Measurements from ENCODE around the gene CDCA3.

CDCA3 gene

GRCh38 chr12:6818222-6818621 is 32.9 kb downstream of the CDCA3 start:
- no peak for TF ChIP-seq CTCF (IDR thresholded peaks at IDR 0.05)

DNA sequence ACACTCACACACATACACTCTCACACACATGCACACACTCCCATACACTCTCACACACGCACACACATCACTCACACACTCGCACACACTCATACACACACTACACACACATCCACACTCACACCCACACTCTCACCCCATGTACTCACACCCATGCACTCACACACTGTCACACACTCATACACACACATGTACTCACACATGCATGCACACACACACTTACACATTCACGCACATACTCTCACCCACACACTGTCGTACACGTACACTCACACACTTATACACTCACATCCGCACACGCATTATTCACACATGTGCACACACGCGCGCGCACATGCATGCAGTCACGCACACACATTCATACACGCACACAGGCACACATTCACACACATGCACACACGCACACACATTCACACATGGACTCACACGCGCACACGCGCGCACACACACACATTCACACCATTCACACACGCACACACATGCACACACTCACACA is 33.4 kb downstream of the CDCA3 start:
- H3K27me3 ChIP-seq (ENCODE audit: control insufficient read depth, insufficient read depth, low read length) = no peaks in the 10 kb centered on the region

More at GRCh38 chr12:6818222-6818621, 32.9 kb downstream of the CDCA3 start:
- Histone ChIP-seq H3K4me1 (peaks cover 6% of the 10 kb centered on the region), H3K9me3 (ENCODE audit: control insufficient read depth, low read length) (no peaks in the 10 kb centered on the region), H3K9ac (no peak overlapping the region), H3K27me3 (ENCODE audit: control insufficient read depth, insufficient read depth, low read length) (no peaks in the 10 kb centered on the region), H3K36me3 (ENCODE audit: control insufficient read depth, insufficient read depth, low read length) (no peaks in the 10 kb centered on the region), H3K4me2 (ENCODE audit: low read length) (no peak overlapping the region), H3K27ac (no peak overlapping the region), H3K4me3 (ENCODE audit: low read depth, low read length) (no peak overlapping the region), H2AFZ (no peak overlapping the region), H3K79me2 (no peaks in the 10 kb centered on the region)

DNA sequence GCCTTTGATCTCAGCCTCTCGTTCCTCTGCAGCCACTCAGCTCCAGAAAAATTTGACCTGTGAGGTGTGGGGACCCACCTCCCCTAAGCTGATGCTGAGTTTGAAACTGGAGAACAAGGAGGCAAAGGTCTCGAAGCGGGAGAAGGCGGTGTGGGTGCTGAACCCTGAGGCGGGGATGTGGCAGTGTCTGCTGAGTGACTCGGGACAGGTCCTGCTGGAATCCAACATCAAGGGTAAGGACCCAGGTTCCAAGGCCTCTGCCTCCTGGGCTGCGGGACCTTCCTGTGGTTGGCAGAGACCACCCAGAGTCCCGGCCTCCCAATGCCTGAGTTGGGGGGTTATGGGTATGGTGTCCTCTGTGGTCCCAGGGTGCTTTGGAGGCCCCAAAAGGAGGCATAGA is 34.0 kb downstream of the CDCA3 start:
- no peak overlapping the region for H3K9ac ChIP-seq
- no peak overlapping the region for H2AFZ ChIP-seq
- no peak overlapping the region for H3K4me2 ChIP-seq (ENCODE audit: low read length)
- H3K4me3 ChIP-seq (ENCODE audit: low read depth, low read length) = no peak overlapping the region
- H3K9me3 ChIP-seq (ENCODE audit: control insufficient read depth, low read length) = no peaks in the 10 kb centered on the region
- H3K4me1 ChIP-seq = peaks cover 1% of the 10 kb centered on the region
- no peak overlapping the region for H3K27ac ChIP-seq
- no peaks in the 10 kb centered on the region for H3K36me3 ChIP-seq (ENCODE audit: control insufficient read depth, insufficient read depth, low read length)
- TF ChIP-seq CTCF (IDR thresholded peaks at IDR 0.05) = no peak
- no peaks in the 10 kb centered on the region for H3K27me3 ChIP-seq (ENCODE audit: control insufficient read depth, insufficient read depth, low read length)
- H3K79me2 ChIP-seq = no peaks in the 10 kb centered on the region

More for the DNA sequence above, 33.4 kb downstream of the CDCA3 start:
- no peak overlapping the region for H3K4me2 ChIP-seq (ENCODE audit: low read length)
- TF ChIP-seq CTCF (IDR thresholded peaks at IDR 0.05) = no peak
- no peaks in the 10 kb centered on the region for H3K9me3 ChIP-seq (ENCODE audit: control insufficient read depth, low read length)
- peaks cover 3% of the 10 kb centered on the region for H3K4me1 ChIP-seq
- no peaks in the 10 kb centered on the region for H3K79me2 ChIP-seq
- H3K27ac ChIP-seq = no peak overlapping the region
- no peak overlapping the region for H3K9ac ChIP-seq
- H3K36me3 ChIP-seq (ENCODE audit: control insufficient read depth, insufficient read depth, low read length) = no peaks in the 10 kb centered on the region
- H2AFZ ChIP-seq = no peak overlapping the region
- H3K4me3 ChIP-seq (ENCODE audit: low read depth, low read length) = no peak overlapping the region

DNA sequence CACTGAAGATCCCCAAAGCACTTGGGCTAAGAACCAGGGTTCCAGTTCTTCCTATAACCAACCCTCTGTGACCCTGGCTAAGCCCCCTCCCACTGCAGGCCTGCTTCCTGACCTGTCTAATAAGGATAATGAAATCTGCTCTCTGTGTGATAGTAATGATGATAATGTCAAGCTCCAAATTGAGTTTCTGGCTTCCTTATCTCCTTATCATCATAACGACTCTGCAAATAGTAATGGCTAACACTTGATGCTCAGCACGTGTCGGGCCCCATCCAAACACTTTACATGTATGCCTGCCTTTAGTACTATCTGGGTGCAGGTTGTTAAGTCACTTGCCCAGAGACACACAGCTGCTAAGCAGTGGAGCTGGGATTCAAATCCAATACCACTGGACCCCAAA is 34.5 kb downstream of the CDCA3 start:
- Histone ChIP-seq H2AFZ (no peak overlapping the region), H3K36me3 (ENCODE audit: control insufficient read depth, insufficient read depth, low read length) (no peaks in the 10 kb centered on the region), H3K9me3 (ENCODE audit: control insufficient read depth, low read length) (no peaks in the 10 kb centered on the region), H3K4me1 (no peaks in the 10 kb centered on the region), H3K27me3 (ENCODE audit: control insufficient read depth, insufficient read depth, low read length) (no peaks in the 10 kb centered on the region), H3K9ac (no peak overlapping the region), H3K27ac (no peak overlapping the region), H3K4me2 (ENCODE audit: low read length) (no peak overlapping the region), H3K79me2 (no peaks in the 10 kb centered on the region), H3K4me3 (ENCODE audit: low read depth, low read length) (no peak overlapping the region)
- no peak for TF ChIP-seq CTCF (IDR thresholded peaks at IDR 0.05)

GRCh38 chr12:6813363-6813762 is 37.7 kb downstream of the CDCA3 start:
- H3K27ac ChIP-seq = no peak overlapping the region
- H3K27me3 ChIP-seq (ENCODE audit: control insufficient read depth, insufficient read depth, low read length) = no peaks in the 10 kb centered on the region
- no peak overlapping the region for H3K9ac ChIP-seq
- no peaks in the 10 kb centered on the region for H3K4me1 ChIP-seq
- no peak for TF ChIP-seq CTCF (IDR thresholded peaks at IDR 0.05)
- no peaks in the 10 kb centered on the region for H3K9me3 ChIP-seq (ENCODE audit: control insufficient read depth, low read length)
- H3K4me2 ChIP-seq (ENCODE audit: low read length) = no peak overlapping the region
- no peak overlapping the region for H3K4me3 ChIP-seq (ENCODE audit: low read depth, low read length)
- no peaks in the 10 kb centered on the region for H3K79me2 ChIP-seq
- no peaks in the 10 kb centered on the region for H3K36me3 ChIP-seq (ENCODE audit: control insufficient read depth, insufficient read depth, low read length)
- H2AFZ ChIP-seq = no peak overlapping the region
